Measurements from ENCODE around the gene ILF3.
"Not testable (repeated sequence)": the region's sequence is repeated elsewhere in the genome, so short reads cannot be mapped to it uniquely, and the experiment has no call there.

ILF3 gene

DNA sequence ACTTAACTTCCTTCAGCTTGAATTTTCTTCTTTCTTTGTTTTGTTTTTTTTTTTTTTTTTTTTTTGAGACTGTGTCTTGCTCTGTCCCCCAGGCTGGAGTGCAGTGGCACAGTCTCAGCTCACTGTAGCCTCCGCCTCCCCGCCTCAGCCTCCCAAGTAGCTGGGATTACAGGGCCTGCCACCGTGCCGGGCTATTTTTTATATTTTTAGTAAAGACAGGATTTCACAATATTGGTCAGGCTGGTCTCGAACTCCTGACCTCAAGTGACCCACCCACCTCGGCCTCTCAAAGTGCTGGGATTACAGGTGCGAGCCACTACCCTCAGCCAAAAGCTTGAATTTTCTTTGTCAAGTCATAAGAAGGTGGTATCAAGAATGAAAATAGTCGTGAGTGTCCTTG, 21.1 kb downstream of the ILF3 start:
- not testable (repeated sequence) for DNase-seq (ENCODE audit: low spot score)

DNA sequence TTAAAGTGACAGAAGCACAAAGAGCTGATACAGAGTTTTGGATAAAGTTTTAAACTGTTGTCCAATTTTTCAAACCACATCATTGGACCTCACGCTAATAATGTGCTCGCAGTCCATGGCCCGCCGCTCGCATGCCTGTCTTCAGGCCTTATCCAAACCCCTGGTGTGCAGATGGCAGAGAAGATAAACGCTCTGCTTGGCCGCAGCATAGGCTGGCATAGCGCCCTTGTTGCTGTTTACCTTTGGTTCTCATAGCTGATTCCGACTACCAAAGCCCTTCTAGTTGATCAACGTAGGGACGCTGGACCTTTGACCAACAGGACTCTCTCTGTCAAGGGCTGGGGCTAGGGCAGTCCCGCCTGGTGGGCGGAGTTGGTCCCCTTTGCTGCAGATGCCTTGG, 23.6 kb downstream of the ILF3 start:
- no peak for DNase-seq (ENCODE audit: low spot score)

DNA sequence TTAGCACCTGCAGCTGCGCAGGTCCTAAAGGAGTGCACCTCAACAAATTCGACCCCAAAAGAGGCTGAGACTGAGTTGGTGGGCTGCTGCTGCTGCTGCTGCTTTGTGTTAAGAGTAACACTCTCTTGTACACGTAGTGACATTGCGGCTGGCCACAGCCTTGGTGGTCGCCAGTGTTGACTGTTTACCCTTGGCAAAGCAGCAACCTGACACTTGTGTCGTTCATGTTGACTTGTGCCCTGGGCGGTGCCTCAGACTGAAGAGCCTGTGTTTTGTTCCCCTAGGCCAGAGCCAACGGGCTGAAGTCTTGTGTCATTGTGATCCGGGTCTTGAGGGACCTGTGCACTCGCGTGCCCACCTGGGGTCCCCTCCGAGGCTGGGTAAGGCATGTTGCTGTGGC, 24.7 kb downstream of the ILF3 start:
- no peak for DNase-seq (ENCODE audit: low spot score)

DNA sequence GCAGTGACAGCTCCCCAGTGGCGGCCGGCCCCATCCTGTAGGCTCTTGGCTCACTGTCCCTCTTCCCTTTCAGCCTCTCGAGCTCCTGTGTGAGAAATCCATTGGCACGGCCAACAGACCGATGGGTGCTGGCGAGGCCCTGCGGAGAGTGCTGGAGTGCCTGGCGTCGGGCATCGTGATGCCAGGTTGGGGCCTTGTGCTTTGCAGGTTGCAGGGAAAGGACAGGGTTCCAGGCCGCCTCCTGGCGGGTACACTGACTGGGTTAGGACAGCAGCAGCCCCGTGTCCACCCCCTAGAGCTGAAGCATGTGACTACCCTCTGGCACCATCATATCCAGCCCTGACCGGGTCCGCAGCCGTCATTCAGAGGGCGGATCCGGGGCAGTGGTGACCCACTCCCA, 25.6 kb downstream of the ILF3 start:
- DNase-seq (ENCODE audit: low spot score) = no peak

DNA sequence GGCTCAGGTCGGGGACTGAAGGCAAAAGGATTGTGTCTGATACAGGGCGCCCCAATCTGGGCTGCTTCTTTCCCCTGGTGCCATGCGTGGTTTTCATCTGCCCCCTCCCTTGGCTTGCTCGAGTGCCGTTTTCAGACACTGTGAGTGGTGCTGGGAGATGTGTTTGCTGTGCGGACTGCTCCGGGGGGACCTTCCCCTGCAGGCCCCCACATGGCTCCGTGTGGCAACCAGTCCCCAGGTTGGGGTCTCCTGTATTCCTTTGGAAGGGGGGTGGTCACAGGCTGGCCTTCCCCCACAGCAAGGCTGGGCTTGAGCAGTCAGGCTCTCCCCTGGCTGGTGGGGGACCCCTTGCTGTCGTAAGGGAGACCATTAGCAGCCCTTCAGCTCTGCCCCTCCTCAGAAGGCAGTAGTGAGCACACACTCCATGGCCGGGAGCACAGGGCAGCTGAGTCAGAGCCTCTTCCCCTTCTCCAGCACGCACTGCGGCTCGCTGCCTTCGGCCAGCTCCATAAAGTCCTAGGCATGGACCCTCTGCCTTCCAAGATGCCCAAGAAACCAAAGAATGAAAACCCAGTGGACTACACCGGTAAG, 26.5 kb downstream of the ILF3 start:
- no peak for DNase-seq (ENCODE audit: low spot score)

DNA sequence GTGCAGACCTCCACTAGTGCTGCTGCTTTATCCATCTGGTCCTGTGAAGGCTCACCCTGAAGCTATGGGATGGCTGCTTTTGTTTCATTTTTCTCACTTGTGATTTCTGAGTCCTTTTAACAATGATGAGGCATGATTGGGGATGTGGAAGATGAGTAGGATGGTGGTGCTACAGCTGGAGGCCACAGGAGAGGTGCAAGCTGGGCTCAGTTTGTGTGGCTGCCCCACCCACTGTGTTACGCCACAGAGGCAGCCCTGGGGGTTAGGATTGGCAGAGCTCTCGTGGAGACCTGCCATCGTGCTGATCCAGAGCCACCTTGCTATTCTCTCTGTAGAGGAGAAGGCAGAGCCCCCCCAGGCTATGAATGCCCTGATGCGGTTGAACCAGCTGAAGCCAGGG, 27.5 kb downstream of the ILF3 start:
- no peak for DNase-seq (ENCODE audit: low spot score)

DNA sequence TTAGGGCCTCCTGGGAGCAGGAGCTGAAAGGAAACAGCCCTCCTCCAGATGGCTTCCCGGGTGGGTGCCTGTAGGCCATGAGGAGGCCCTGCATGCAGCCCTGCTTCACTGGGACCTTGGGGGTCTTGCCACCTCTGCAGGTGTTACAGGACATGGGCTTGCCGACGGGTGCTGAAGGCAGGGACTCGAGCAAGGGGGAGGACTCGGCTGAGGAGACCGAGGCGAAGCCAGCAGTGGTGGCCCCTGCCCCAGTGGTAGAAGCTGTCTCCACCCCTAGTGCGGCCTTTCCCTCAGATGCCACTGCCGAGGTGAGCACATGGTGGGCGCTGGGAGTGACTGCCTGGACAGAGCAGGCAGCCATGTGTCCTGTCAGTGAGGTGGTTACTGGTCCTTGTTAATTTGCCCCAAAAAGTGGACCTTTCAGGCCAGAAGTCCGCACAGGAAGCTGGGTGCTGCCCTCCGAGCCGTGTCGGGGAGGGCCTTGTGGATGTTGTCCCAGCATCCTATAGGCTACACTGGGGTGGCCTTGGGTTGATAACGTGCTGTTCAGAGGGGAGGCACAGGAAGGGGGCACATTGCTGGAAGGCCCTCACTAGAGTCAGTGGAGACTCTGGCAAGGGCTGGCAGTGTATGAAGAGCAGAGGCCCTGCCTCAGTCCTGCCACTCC, 28.4 kb downstream of the ILF3 start:
- DNase-seq (ENCODE audit: low spot score) = no peak

DNA sequence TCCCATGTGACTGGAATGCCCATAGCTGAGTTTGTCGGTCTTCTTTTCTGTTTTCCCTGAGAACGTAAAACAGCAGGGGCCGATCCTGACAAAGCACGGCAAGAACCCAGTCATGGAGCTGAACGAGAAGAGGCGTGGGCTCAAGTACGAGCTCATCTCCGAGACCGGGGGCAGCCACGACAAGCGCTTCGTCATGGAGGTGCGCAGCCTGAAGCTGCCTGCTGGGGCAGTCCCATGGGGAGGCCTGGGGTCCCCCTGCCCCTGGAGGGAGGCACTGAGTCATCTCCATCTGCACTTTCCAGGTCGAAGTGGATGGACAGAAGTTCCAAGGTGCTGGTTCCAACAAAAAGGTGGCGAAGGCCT, 28.9 kb downstream of the ILF3 start:
- no peak for DNase-seq (ENCODE audit: low spot score)

DNA sequence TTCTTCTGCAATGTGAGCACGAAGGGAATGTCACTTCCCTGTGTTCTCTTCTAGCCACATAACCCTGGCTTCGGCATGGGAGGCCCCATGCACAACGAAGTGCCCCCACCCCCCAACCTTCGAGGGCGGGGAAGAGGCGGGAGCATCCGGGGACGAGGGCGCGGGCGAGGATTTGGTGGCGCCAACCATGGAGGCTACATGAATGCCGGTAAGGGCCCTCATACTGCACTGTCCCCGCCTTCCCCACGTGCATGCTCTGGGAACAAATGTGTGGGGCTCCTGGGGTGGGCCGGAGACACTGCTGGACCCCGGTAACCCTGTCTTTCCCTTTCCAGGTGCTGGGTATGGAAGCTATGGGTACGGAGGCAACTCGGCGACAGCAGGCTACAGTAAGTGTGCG, 29.4 kb downstream of the ILF3 start:
- no peak for DNase-seq (ENCODE audit: low spot score)

DNA sequence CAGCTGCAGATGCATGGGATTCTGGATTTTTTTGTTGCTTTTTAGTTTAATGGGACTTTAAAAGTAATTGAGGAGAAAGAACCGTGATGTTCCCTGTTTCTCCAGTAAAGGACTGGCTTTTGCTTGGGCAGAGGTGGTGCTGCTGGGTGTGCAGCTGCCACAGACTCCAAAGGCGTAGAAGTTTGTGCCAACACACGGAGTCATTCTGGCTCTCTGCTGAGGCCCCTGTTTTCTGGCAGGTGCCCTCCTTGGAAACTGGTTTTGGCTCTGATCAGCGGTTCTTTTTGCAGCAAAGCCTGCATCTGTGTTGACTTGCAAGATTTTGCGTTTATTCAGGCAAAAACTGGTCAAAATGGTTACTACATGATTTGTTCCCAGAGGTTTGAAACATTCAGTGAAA, 31.1 kb downstream of the ILF3 start:
- no peak for DNase-seq (ENCODE audit: low spot score)

DNA sequence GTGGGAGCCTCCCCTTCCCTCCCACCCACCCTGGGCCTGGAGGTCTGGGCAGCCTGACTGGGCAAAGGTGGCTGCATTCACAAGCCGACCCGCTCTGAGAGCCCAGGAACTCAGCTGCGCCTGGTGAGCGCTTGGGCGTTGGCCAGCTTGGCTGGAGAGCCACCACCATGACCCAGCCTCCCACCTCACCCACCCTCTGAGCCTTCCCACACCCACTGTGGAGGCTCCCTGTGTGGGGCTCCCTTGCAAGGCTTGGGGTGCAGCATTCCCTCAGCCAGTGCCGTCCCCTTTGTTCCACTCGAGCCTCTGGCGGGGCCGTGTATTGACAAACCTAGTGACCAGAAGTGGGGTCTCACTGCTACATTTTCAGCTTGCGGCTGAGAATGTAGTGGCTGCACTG, 32.0 kb downstream of the ILF3 start:
- DNase-seq (ENCODE audit: low spot score) = no peak

DNA sequence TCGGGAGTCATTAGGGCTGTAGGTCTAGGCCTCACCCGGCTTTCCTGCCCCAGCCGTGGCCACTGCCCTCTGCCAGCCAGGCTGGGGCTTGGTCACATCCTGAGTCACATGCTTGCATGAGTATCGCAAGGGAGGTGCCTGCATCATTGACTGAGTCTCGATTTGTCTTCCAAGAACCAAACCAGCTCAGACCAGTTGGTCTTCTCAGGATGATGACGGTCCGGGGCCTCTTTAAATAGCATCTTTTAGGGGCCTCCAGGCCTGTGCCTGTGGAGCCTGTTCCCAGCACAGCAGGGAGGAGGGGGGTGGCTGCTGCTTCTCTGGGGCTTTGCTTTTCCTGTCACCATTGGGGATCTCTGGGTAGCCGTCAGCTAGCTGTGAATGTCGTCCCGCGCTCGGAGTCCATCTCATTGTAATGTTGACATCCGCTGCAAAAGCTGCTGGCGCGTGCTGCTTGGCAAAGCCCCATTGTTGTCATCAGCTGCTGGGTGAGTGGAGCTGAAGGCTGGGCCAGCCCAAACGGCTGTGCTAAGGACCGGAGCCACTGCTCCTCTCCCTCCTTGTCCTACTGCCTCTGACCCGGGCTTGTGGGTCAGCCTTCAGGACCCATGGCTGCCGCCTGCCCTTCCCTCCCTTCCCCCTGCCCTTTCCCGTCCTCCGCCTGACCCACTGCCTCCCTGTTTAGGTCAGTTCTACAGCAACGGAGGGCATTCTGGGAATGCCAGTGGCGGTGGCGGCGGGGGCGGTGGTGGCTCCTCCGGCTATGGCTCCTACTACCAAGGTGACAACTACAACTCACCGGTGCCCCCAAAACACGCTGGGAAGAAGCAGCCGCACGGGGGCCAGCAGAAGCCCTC, 32.7 kb downstream of the ILF3 start:
- peak; percentile 66 for DNase-seq (ENCODE audit: low spot score)

DNA sequence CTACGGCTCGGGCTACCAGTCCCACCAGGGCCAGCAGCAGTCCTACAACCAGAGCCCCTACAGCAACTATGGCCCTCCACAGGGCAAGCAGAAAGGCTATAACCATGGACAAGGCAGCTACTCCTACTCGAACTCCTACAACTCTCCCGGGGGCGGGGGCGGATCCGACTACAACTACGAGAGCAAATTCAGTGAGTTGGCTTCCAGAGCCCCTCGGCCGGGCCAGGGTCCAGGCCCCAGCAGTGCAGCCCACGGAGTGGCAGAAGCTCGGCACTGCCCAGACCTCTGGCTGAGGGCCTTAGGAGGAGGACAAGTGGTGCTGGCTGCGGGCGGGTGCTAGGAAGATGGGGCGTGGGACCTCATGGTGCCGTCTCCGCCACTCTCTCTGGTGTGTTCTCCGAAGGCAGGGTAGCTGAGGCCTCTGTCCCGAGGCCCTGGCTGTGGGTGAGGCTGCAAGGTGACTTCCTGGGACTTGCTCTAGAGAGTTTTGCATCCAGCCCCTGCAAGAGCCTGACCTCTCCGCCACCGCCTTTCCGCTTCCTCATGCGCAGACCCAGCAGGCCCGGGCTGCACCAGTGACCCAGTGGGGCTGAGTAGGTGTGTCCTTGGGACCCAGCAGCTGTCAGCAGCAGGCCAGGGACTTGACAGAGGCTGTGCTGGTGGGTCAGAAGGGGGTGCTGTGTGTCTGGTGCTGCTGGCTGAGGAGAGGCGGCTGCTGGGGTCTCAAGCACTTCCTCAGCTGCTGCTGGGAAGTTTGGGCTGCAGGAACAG, 33.6 kb downstream of the ILF3 start:
- DNase-seq (ENCODE audit: low spot score) = no peak

DNA sequence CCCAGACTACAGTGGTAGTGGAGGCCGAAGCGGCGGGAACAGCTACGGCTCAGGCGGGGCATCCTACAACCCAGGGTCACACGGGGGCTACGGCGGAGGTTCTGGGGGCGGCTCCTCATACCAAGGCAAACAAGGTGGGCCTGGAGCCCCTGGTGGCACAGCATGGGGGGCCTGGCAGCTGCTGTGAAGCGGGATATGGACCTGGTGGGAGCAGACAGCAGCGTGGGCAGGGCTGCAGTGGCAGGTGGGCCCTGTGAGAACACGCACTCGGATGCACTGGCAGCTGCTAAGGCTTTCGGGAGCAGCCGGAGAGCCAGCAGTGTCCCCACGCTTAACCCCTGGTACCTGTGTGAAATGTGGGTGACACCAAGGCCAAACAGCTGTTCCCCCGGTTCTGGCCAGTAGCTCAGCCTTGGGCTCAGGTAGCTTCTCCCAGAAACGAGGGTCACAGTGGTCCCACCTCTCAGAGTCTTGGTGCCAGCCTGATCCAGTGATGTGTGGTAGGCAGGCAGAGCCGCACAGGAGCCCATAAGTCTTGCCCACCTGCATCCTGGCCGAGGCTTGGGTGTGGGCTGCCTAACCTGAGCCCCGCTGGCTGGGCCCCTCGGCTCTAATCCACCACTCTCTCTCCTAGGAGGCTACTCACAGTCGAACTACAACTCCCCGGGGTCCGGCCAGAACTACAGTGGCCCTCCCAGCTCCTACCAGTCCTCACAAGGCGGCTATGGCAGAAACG, 34.6 kb downstream of the ILF3 start:
- no peak for DNase-seq (ENCODE audit: low spot score)

DNA sequence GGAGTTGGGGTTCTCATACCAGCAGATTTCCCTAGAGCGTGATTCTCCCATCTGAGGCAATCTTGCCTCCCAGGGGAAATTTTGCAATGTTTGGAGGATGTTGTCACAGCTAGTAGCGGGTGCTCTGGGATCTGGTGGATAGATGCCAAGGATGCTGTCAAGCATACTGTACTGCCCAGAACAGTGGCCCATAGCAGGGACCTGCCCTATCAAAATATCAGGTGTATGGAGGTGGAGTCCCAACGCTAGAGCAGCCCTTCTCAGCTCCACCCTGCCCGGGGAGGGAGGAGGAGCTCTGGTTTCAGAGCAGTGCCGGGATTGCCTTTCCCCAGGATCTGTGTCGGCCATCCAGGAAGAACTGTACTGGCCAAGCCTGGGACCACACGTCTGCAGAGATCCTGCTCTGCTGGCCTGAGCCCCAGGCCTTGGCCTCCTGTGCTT, 36.2 kb downstream of the ILF3 start:
- no peak for DNase-seq (ENCODE audit: low spot score)

DNA sequence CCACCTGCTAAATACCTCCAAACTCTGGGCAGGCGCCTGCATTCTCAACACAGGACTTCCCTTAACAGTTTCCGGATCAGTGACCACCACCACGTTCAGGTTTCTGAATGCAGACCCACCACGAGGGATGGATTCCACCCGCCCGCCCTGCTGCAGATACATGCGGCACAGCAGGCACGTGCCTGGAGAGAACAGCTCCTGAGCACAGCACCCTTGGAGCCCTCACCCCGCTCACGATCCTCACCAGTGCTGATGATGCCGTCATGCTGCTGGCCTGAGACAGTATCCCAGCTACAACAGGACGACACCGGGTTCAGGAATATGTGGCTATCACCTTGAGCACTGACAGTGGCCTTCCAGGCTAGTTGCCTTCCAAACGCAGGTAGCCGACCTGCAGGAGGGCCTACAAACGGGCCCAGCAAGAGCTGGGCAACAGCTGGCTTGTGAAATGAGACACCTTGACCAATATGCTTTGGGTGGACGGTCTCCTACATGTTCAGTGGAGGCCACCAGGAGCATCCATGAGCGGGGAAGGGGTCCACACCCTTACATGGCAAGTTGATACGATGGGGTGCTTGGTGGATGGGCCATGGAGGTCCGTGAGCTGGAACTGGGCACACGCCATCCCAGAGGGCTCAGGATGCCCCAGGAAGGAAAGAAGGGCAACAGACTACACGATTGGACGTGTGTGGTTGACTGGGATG, 37.2 kb downstream of the ILF3 start:
- no peak for DNase-seq (ENCODE audit: low spot score)

DNA sequence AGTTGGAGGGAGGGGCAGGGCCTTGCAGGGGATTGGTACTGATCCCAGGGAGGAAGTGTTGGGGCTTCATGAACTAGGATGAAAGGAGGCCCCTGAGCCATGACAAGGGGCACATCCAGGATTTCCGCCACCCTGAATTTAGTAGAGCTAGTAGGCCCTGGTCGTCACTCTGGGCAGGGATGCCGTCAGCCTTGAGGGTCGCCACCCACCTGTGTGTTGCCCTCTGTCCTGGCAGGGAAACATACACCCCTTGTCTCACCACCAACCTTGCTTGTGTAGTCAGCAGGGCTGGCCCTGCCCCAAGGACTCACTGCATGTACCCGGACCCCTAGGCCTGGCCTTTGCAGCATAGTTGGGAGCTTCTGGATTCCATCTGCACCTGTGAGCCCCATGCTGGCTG, 37.7 kb downstream of the ILF3 start:
- DNase-seq (ENCODE audit: low spot score) = no peak

DNA sequence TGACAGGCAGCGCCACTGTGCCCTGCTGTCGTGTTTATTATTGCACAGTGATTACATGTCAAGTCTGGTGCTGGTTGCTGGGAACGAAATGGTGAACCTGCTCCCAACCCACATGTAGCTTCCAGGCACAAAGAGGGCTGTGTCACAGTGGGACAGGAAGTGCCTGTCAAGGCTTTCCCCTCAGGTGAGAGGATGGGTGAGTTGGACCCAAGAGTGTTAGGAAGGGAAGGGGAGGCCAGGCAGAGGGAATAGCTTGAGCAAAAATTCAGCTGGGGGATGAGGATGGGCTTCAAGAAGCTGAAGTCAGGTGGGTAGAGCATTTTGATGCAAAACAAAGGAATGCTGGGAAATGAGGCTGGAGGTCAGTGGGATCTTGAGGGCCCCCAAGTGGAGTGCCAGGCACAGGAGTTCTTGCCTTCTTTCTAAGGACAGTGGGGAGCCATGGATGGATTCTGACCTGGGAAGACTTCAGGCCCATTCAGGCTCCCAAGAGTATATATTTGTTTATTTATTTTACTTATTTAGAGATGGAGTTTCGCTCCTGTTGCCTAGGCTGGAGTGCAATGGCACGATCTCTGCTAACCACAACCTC, 38.6 kb downstream of the ILF3 start:
- DNase-seq (ENCODE audit: low spot score) = no peak

DNA sequence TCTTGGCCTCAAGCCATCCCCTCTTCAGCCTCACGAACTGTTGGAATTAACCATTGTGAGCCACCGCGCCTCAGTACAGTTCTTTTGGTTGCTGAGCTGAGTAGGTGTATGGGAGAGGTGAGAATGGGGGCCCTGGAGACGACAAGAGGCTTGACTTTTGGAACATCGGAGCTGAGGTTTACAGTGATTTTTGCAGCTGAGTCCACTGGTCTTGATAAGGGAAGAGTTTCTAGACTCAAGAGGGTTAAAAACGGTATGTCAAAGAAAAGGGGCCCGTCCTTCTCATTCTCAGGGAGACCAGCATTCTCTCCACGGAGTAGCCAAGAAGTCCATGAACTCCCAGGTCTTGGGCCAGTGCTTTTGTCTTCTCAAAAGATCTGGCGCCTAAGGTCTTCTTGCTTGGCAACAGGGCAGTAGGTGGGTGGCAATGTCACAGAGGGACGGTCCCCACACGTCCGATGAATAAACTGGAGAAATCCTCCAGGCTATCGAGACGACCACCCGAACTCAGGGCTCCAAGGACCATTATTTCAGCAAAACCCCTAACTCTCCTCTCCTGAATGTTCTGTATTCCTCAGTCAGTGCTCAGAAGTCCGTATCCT, 40.7 kb downstream of the ILF3 start:
- DNase-seq (ENCODE audit: low spot score) = no peak
